K562 (cell line): ENCODE measurements around the gene ABCB9. TPM values are rescaled to one million over a fixed set of nuclear protein-coding genes. Genes with fewer than 3 reads are reported as not detected.

Experiments
- ARHGAP35 ChIP-seq: fragments of 450-650 bp; IDR thresholded peaks from 2 replicates; pipeline ENCODE4 v1.6.1; 2018; ENCODE audit not compliant: partially characterized antibody
- CHAMP1 ChIP-seq: fragments of 450-650 bp; IDR thresholded peaks from 2 replicates; pipeline ENCODE4 v1.6.1; 2016; ENCODE audit warnings: mild to moderate bottlenecking
- DEAF1 ChIP-seq: fragments of 450-650 bp; formaldehyde crosslinking; IDR thresholded peaks from 2 replicates; pipeline ENCODE4 v1.4.0; 2020; ENCODE audit warnings: mild to moderate bottlenecking, moderate library complexity
- FOXM1 ChIP-seq, 2 experiments: fragments of 450-650 bp in 1 of 2; sonication (generic) in 1 of 2; formaldehyde crosslinking in 1 of 2; IDR thresholded peaks; 2 replicates each; pipeline versions ENCODE4 v1.6.1 to v1.9.0; 2017 to 2022; ENCODE audit warnings: low read depth in 2 of 2, mild to moderate bottlenecking in 2 of 2, missing genetic modification reagents in 1 of 2, moderate library complexity in 1 of 2
- HNRNPL ChIP-seq: fragments of 200-400 bp; formaldehyde crosslinking; IDR thresholded peaks from 2 replicates; pipeline ENCODE4 v1.6.1; 2017; ENCODE audit warnings: low read depth, mild to moderate bottlenecking, low read length
- KLF16 ChIP-seq: IDR thresholded peaks from 2 replicates; pipeline ENCODE4 v1.6.1; 2016; ENCODE audit warnings: antibody characterized with exemption
- POLR2AphosphoS2 ChIP-seq: IDR thresholded peaks from 2 replicates; pipeline ENCODE4 v1.6.1; 2012; ENCODE audit warnings: low read length, improper control_type of control experiment
- ZNF184 ChIP-seq: sonication (generic); formaldehyde crosslinking; IDR thresholded peaks from 2 replicates; pipeline ENCODE4 v1.5.0; 2020; ENCODE audit warnings: missing genetic modification reagents
- ZNF280A ChIP-seq: fragments of 450-650 bp; IDR thresholded peaks from 2 replicates; pipeline ENCODE4 v1.6.1; 2018; ENCODE audit warnings: mild to moderate bottlenecking, low read depth; ENCODE audit not compliant: partially characterized antibody
- ZNF318 ChIP-seq, 2 experiments: fragments of 450-650 bp; IDR thresholded peaks; 2 replicates each; pipeline ENCODE4 v1.6.1; 2016; ENCODE audit warnings: mild to moderate bottlenecking in 2 of 2, borderline replicate concordance in 1 of 2, low read depth in 1 of 2, moderate library complexity in 1 of 2
- ZNF75A ChIP-seq: fragments of 450-650 bp; formaldehyde crosslinking; IDR thresholded peaks from 2 replicates; pipeline ENCODE4 v1.4.0; 2020; ENCODE audit warnings: mild to moderate bottlenecking
- polyA plus RNA-seq, 8 experiments: library from polyadenylated mRNA; depleted of rRNA in 4 of 8; stranded (reverse) in 5 of 8; unstranded in 3 of 8; fragments of >200 nt; fragmentation: Nextera tagmentation in 2 of 8; fragmentation: Illumina TruSeq in 1 of 8; extraction: Ambion mirVana in 2 of 8; extraction: Trizol in 1 of 8; gene quantifications; 2 replicates each; pipeline versions ENCODE4 v1.2.1 to v1.2.3, GENCODE V29; 2011 to 2014; ENCODE audit warnings: inconsistent platforms in 1 of 8, missing spikeins in 1 of 8
- total RNA-seq, 7 experiments: library from RNA; depleted of rRNA in 6 of 7; stranded (reverse); fragments of >200 nt in 6 of 7; fragmentation: Illumina TruSeq in 2 of 7; extraction: Trizol in 2 of 7; gene quantifications; 2 replicates each; pipeline versions ENCODE4 v1.2.1 to v1.2.3, GENCODE V29; 2011 to 2021; ENCODE audit warnings: low replicate concordance in 1 of 7

ABCB9 gene
- total and polyA plus RNA-seq, 9 of the 15 experiments (the other 6 are each of a cell fraction or from before 2014, with no cell fraction given): 0.20 to 12.6 (median 6.2) TPM

GRCh38 chr12:122980183-122981035, 14.1 kb upstream of the ABCB9 start, which contains the start of gene ARL6IP4 (continued):
- TF ChIP-seq ZNF318 (IDR thresholded peaks at IDR 0.05; ENCODE audit: borderline replicate concordance in 1 of 2, low read depth in 1 of 2): no peak
- TF ChIP-seq DEAF1 (CRISPR knock-in tag): peak; percentile 28; the same call in 1 of the 2 replicates
- TF ChIP-seq ARHGAP35: no peak
- no peak for TF ChIP-seq CHAMP1
- no peak for TF ChIP-seq FOXM1 (IDR thresholded peaks at IDR 0.05; ENCODE audit: low read depth)
- no peak for TF ChIP-seq FOXM1 (CRISPR knock-in tag; IDR thresholded peaks at IDR 0.05; ENCODE audit: low read depth)
- peak; percentile 90 for TF ChIP-seq HNRNPL
- peak; percentile 88; the same call in 1 of the 2 replicates for TF ChIP-seq POLR2AphosphoS2
- no peak for TF ChIP-seq ZNF184 (CRISPR knock-in tag)
- 0 out of 2 replicates have a peak, but pooled peaks have one; percentile 37 for TF ChIP-seq ZNF75A (CRISPR knock-in tag)
- TF ChIP-seq KLF16: no peak
- TF ChIP-seq ZNF280A: no peak
